ENCODE results near the gene TCF3.

The TCF3 gene

DNA sequence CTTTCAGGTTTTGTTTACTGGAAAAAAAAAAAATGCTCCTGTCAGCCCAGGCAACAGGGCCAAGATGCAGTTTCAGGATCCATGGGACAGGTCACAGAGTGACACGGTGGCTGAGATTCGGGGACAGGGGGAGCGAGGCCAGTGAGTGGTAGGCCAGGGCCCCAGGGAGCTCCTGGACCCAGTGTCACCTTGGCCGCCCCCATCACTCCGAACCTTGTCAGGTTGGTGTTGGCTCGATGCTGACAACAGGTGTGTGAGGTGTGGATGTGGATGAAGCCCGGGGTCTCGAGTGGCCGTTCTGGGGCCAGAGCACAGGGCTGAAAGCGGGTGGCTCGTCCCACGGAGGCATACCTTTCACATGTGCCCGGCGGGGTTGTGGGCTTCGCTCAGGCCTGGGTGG is 41.1 kb downstream of the TCF3 start:
- TF ChIP-seq, protein P1, sequence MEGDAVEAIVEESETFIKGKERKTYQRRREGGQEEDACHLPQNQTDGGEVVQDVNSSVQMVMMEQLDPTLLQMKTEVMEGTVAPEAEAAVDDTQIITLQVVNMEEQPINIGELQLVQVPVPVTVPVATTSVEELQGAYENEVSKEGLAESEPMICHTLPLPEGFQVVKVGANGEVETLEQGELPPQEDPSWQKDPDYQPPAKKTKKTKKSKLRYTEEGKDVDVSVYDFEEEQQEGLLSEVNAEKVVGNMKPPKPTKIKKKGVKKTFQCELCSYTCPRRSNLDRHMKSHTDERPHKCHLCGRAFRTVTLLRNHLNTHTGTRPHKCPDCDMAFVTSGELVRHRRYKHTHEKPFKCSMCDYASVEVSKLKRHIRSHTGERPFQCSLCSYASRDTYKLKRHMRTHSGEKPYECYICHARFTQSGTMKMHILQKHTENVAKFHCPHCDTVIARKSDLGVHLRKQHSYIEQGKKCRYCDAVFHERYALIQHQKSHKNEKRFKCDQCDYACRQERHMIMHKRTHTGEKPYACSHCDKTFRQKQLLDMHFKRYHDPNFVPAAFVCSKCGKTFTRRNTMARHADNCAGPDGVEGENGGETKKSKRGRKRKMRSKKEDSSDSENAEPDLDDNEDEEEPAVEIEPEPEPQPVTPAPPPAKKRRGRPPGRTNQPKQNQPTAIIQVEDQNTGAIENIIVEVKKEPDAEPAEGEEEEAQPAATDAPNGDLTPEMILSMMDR (IDR thresholded peaks at IDR 0.05; ENCODE audit: low read depth, low read length), result no peak
- DNase-seq (ENCODE audit: extremely low read depth, low read depth), result no peak

DNA sequence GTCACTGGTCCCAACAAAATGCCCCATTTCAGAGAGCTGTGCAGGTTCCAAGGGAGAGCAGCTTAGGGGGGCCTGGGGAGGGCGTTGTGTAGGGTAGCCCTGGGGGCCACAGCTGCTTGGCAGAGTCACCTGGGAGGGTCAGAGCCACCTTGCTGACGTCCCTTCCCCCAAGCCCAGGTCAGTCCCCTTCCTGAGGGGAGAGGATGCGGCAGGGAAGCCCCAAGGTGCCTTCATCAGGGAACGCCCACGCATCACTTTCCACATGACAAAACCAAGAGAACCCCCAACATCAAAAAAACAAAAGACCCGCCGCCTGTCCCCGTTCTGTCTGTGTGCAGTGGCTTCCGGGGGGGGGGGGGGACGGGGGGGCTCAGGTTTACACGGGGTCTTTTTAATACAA is 41.8 kb downstream of the TCF3 start:
- no peak for DNase-seq (ENCODE audit: extremely low read depth, low read depth)
- TF ChIP-seq, protein P1 (IDR thresholded peaks at IDR 0.05; ENCODE audit: low read depth, low read length), result no peak

DNA sequence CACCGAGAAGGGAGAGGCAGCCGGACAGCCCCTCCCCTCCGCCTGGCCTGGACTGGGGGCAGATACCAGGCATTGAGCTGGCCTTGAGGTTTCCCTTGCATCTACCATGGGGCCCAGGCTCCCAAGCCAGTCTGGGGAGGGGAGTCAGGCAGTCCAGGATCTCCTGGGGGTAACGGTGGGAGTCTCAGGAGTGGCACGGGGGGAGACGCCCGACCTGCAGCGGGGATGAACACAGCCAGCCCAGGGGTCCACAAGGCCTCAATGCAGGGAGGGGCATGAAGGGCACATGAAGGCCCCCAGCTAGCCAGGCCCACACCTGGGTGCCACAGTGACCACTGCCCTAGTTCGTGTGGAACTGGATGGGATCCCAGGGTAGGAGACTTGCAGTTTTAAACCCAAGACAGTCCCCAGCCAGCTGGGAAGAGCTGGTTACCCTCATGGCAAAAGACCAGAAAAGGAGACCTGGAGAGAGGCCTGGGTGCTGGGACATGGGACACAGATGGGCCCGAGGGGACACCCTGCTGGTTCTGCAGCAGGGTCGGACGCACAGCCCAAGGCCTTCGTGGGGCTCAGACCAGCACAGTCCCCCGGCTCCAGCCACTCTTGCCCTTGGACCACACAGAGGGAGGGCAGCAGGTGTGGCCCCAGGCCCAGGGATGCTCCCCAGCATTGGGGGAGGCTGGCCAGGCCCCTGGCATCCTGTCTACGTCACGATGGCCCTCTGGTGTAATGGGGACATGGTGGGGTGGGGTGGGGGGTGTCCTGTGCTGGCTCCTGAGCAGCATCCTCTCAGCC is 42.5 kb downstream of the TCF3 start:
- TF ChIP-seq, protein P1 (IDR thresholded peaks at IDR 0.05; ENCODE audit: low read depth, low read length), result no peak
- no peak for DNase-seq (ENCODE audit: extremely low read depth, low read depth)

DNA sequence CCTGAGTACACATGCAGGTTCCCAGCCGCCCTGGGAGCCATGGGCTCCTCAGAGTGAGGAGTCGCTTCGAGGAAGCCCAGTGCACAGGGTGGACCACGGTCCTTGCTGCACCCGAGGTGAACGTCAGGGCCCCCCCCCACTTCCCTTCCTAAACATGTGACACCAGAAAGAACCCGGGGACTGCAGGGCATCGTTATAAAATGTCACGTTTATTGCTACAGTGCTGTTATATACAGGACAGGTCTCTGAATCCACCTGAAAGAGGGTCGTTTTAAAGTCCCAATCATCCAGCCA is 43.4 kb downstream of the TCF3 start:
- DNase-seq (ENCODE audit: extremely low read depth, low read depth), result no peak
- TF ChIP-seq, protein P1 (IDR thresholded peaks at IDR 0.05; ENCODE audit: low read depth, low read length), result no peak

DNA sequence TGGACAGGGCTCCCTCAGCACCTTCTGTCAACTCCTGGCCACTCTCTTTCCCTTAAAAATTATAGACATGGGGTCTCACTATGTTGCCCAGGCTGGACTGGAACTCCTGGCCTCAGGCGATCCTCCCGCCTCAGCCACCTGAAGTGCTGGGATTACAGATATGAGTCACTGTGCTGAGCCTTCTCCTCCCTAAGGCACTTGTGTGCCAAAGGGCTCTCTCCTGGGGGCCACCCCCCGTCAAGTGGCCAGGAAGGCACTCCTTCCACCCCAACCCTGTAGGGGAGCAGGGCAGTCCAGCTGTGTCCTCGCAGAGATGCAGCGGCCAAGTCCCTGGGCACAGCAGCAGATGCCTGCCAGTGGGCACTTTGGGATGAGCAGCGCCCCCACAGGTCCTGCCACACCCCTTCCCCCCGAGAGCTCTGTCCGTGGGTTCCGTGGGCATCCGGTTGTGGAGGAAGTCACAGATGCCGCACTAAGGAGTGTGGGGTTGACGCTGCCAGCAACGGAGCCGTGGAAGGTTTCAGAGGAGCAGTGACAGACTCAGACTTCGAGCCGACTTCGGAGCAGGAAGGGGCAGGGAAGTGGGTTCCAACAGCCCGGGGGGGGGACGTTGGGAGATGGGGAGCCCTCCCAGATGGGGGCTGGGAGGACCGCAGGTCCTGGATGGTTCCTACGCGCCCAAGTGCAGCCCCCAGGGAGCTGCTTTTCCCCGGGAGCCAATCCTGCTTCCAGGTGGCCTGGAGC is 43.9 kb downstream of the TCF3 start:
- TF ChIP-seq, protein P1 (IDR thresholded peaks at IDR 0.05; ENCODE audit: low read depth, low read length), result no peak
- DNase-seq (ENCODE audit: extremely low read depth, low read depth), result no peak

DNA sequence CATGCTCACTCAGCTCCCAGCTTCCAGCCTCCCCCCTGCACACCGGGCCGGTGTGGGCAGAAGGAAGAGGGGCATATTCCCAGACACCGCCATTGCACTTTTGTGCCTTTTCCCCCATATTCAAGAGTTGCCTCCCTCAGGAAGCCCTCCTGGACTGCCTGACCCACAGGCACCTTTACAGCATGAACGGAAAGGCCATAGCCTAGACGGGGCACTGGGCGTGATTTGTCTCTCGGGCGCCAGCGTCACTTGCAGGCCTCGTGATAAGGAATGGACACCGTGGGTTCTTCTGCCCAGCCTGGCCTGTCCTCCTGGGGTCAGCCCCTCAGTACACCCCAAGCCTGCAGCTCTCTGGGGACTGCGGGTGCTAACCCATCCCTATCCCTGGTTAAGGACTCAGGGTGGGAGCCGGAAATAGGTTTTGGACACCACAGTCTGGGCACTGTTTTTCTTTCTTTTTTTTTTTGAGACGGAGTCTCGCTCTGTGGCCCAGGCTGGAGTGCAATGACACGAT is 46.2 kb downstream of the TCF3 start:
- TF ChIP-seq, protein P1 (IDR thresholded peaks at IDR 0.05; ENCODE audit: low read depth, low read length), result no peak
- no peak for DNase-seq (ENCODE audit: extremely low read depth, low read depth)

Data from AG09319 (cell line).